K562 (cell line): Measurements from ENCODE around the gene C6orf89. TPM values are rescaled to one million over a fixed set of nuclear protein-coding genes. Genes with fewer than 3 reads are reported as not detected.

ENCODE experiments used
- CEBPG ChIP-seq, 3 experiments: fragments of 200-800 bp in 1 of 3; sonication (Bioruptor generic) in 1 of 3; sonication (generic) in 1 of 3; formaldehyde crosslinking in 1 of 3; IDR thresholded peaks in 2 of 3; conservative IDR thresholded peaks in 1 of 3; 2 replicates each; pipeline versions ENCODE4 v1.6.1 to v1.8.0; 2016 to 2022; ENCODE audit warnings: missing compliant biosample characterization in 2 of 3, missing genetic modification characterization in 2 of 3, mild to moderate bottlenecking in 1 of 3, missing genetic modification reagents in 1 of 3
- HNRNPH1 ChIP-seq: fragments of 200-400 bp; formaldehyde crosslinking; optimal IDR thresholded peaks from 2 replicates; pipeline ENCODE3; 2017; ENCODE audit warnings: low read depth, mild to moderate bottlenecking, low read length, moderate library complexity
- KLF6 ChIP-seq: fragments of 250-450 bp; sonication (Bioruptor Pico); IDR thresholded peaks from 2 replicates; pipeline ENCODE4 v1.4.0; 2020; ENCODE audit warnings: mild to moderate bottlenecking, moderate library complexity, borderline replicate concordance
- MEF2A ChIP-seq: IDR thresholded peaks from 2 replicates; pipeline ENCODE4 v1.6.1; 2011; ENCODE audit warnings: low read depth, mild to moderate bottlenecking, low read length, moderate library complexity; ENCODE audit not compliant: control insufficient read depth
- PRMT5 ChIP-seq: sonication (generic); formaldehyde crosslinking; IDR thresholded peaks from 2 replicates; pipeline ENCODE4 v1.5.0; 2020; ENCODE audit warnings: missing genetic modification reagents
- ZKSCAN8 ChIP-seq: fragments of 200-800 bp; sonication (Bioruptor generic); IDR thresholded peaks from 2 replicates; pipeline ENCODE4 v1.6.1; 2016; ENCODE audit warnings: missing genetic modification characterization, missing compliant biosample characterization
- ZNF134 ChIP-seq: fragments of 250-450 bp; sonication (Bioruptor Pico); conservative IDR thresholded peaks from 2 replicates; pipeline ENCODE4 v1.4.0; 2020
- ZNF551 ChIP-seq: fragments of 250-450 bp; sonication (Bioruptor Pico); IDR thresholded peaks from 2 replicates; pipeline ENCODE4 v1.5.0; 2021; ENCODE audit warnings: mild to moderate bottlenecking, moderate library complexity
- polyA plus RNA-seq, 8 experiments: library from polyadenylated mRNA; depleted of rRNA in 4 of 8; stranded (reverse) in 5 of 8; unstranded in 3 of 8; fragments of >200 nt; fragmentation: Nextera tagmentation in 2 of 8; fragmentation: Illumina TruSeq in 1 of 8; extraction: Ambion mirVana in 2 of 8; extraction: Trizol in 1 of 8; gene quantifications; 2 replicates each; pipeline versions ENCODE4 v1.2.1 to v1.2.3, GENCODE V29; 2011 to 2014; ENCODE audit warnings: inconsistent platforms in 1 of 8, missing spikeins in 1 of 8
- total RNA-seq, 7 experiments: library from RNA; depleted of rRNA in 6 of 7; stranded (reverse); fragments of >200 nt in 6 of 7; fragmentation: Illumina TruSeq in 2 of 7; extraction: Trizol in 2 of 7; gene quantifications; 2 replicates each; pipeline versions ENCODE4 v1.2.1 to v1.2.3, GENCODE V29; 2011 to 2021; ENCODE audit warnings: low replicate concordance in 1 of 7
- TF ChIP-seq, protein P1 (sequence below): fragments of 200-600 bp; sonication (generic); IDR thresholded peaks from one replicate; pipeline ENCODE4 v1.6.1; 2012; ENCODE audit warnings: mild to moderate bottlenecking, low read depth, low read length, inconsistent platforms

Gene C6orf89
- total and polyA plus RNA-seq, 9 of the 15 experiments (the other 6 are each of a cell fraction or from before 2014, with no cell fraction given) = 35.2 to 111 (median 58.5) TPM

DNA sequence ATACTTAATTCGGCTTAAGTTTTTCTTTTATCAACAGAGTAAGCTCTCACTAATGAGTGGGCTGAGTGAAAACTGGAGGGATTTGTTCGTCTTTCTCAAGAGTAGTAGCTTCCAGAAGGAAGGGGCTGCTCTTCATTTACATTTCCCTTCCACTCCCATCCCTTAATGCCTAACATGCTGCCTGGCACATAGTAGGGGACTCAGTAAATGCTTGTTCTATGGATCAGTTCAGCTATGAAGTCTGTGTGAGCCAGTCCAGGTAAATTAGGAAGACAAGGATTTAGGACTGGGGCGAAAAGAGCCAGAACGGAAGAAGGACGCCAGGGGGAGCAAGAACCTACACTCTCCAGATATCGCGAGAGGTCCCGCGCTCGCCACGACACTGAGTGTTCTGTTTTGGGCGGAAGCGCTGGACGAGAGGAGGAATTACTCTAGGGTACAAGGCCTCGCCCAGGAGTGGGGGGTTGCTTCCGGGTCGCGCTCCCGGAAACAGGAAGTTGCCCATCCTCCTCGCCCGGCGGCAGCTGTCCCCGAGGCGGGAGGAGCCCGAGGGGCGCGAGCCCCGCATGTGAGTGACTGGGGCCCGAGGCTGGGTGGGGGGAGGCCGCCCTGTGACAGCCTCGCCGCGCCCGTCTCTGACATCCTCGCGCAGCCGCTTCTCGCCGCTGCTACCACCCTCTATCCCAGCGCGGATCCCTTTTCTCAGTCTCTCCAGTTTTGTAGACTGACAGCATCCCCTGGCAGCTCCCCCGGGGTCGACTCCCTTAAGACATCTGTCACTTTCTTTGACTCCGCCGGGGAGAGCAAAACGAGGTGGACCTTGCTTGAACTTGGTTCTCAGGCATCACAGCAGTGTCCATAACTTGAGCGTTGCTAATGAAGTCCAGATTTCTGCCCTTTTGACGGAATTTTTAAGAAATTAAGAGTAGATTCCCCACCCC is at the start of gene C6orf89 (continued):
- TF ChIP-seq, protein P1, sequence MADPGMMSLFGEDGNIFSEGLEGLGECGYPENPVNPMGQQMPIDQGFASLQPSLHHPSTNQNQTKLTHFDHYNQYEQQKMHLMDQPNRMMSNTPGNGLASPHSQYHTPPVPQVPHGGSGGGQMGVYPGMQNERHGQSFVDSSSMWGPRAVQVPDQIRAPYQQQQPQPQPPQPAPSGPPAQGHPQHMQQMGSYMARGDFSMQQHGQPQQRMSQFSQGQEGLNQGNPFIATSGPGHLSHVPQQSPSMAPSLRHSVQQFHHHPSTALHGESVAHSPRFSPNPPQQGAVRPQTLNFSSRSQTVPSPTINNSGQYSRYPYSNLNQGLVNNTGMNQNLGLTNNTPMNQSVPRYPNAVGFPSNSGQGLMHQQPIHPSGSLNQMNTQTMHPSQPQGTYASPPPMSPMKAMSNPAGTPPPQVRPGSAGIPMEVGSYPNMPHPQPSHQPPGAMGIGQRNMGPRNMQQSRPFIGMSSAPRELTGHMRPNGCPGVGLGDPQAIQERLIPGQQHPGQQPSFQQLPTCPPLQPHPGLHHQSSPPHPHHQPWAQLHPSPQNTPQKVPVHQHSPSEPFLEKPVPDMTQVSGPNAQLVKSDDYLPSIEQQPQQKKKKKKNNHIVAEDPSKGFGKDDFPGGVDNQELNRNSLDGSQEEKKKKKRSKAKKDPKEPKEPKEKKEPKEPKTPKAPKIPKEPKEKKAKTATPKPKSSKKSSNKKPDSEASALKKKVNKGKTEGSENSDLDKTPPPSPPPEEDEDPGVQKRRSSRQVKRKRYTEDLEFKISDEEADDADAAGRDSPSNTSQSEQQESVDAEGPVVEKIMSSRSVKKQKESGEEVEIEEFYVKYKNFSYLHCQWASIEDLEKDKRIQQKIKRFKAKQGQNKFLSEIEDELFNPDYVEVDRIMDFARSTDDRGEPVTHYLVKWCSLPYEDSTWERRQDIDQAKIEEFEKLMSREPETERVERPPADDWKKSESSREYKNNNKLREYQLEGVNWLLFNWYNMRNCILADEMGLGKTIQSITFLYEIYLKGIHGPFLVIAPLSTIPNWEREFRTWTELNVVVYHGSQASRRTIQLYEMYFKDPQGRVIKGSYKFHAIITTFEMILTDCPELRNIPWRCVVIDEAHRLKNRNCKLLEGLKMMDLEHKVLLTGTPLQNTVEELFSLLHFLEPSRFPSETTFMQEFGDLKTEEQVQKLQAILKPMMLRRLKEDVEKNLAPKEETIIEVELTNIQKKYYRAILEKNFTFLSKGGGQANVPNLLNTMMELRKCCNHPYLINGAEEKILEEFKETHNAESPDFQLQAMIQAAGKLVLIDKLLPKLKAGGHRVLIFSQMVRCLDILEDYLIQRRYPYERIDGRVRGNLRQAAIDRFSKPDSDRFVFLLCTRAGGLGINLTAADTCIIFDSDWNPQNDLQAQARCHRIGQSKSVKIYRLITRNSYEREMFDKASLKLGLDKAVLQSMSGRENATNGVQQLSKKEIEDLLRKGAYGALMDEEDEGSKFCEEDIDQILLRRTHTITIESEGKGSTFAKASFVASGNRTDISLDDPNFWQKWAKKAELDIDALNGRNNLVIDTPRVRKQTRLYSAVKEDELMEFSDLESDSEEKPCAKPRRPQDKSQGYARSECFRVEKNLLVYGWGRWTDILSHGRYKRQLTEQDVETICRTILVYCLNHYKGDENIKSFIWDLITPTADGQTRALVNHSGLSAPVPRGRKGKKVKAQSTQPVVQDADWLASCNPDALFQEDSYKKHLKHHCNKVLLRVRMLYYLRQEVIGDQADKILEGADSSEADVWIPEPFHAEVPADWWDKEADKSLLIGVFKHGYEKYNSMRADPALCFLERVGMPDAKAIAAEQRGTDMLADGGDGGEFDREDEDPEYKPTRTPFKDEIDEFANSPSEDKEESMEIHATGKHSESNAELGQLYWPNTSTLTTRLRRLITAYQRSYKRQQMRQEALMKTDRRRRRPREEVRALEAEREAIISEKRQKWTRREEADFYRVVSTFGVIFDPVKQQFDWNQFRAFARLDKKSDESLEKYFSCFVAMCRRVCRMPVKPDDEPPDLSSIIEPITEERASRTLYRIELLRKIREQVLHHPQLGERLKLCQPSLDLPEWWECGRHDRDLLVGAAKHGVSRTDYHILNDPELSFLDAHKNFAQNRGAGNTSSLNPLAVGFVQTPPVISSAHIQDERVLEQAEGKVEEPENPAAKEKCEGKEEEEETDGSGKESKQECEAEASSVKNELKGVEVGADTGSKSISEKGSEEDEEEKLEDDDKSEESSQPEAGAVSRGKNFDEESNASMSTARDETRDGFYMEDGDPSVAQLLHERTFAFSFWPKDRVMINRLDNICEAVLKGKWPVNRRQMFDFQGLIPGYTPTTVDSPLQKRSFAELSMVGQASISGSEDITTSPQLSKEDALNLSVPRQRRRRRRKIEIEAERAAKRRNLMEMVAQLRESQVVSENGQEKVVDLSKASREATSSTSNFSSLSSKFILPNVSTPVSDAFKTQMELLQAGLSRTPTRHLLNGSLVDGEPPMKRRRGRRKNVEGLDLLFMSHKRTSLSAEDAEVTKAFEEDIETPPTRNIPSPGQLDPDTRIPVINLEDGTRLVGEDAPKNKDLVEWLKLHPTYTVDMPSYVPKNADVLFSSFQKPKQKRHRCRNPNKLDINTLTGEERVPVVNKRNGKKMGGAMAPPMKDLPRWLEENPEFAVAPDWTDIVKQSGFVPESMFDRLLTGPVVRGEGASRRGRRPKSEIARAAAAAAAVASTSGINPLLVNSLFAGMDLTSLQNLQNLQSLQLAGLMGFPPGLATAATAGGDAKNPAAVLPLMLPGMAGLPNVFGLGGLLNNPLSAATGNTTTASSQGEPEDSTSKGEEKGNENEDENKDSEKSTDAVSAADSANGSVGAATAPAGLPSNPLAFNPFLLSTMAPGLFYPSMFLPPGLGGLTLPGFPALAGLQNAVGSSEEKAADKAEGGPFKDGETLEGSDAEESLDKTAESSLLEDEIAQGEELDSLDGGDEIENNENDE = no peak
- TF ChIP-seq CEBPG (CRISPR knock-in tag; IDR thresholded peaks at IDR 0.05) (no peak), CEBPG (tag; conservative IDR thresholded peaks at IDR 0.05 in 1 of 2, IDR thresholded peaks at IDR 0.05 in 1 of 2) (no peak), KLF6 (CRISPR knock-in tag) (no peak; the same call in 1 of the 2 replicates), MEF2A (no peak), ZNF134 (no peak), ZKSCAN8 (no peak), PRMT5 (CRISPR knock-in tag) (no peak), ZNF551 (CRISPR knock-in tag) (no peak), HNRNPH1 (no peak)
